Endothelial cell of umbilical vein (primary cell): Measurements from ENCODE around the gene SLC1A4. TPM values are rescaled to one million over a fixed set of nuclear protein-coding genes. Genes with fewer than 3 reads are reported as not detected.

ENCODE experiments used
- BruUV-seq: library from RNA; stranded (reverse); fragments of 400-500 nt; replicated peaks from 2 replicates; lab custom pipeline; 2021; lab: Mats Ljungman, UMichigan
- CTCF ChIA-PET: fragments of 300-600, 350-600 bp; sonication (Branson Sonifier 250); formaldehyde crosslinking; loops from one replicate; lab custom pipeline; 2021; ENCODE audit warnings: antibody characterized with exemption, inconsistent platforms; lab: Charles Lee
- POLR2A ChIA-PET: fragments of 300-600, 350-600 bp; sonication (Branson Sonifier 250); formaldehyde crosslinking; loops from one replicate; lab custom pipeline; 2021; ENCODE audit warnings: antibody characterized with exemption, inconsistent platforms; lab: Charles Lee
- DNase-seq: peaks from one replicate; pipeline ENCODE4 v3.0.0-alpha.2; 2011; ENCODE audit warnings: low read depth, low spot score
- FAIRE-seq: peaks from 2 replicates; lab custom pipeline; 2011; peaks lifted over from hg19 to GRCh38; lab: Jason Lieb, UNC
- H2AFZ ChIP-seq: 2 replicates; pipeline ENCODE4 v1.6.0; 2012; ENCODE audit warnings: low read depth, low read length, control low read depth, inconsistent platforms
- H3K27ac ChIP-seq: 2 replicates; pipeline ENCODE4 v1.5.1; 2011; ENCODE audit warnings: low read depth, mild to moderate bottlenecking, control low read depth, low read length, moderate library complexity; ENCODE audit not compliant: insufficient read depth
- H3K27me3 ChIP-seq, 2 experiments: 2 replicates each; pipeline versions ENCODE4 v1.6.0 to v1.6.1; 2011; ENCODE audit warnings: low read length in 2 of 2, mixed read lengths in 1 of 2; ENCODE audit not compliant: control insufficient read depth in 2 of 2, insufficient read depth in 2 of 2
- H3K36me3 ChIP-seq, 2 experiments: 2 replicates in 1 of 2; 3 replicates in 1 of 2; pipeline ENCODE4 v1.5.1; 2011; ENCODE audit warnings: low read length in 2 of 2, mild to moderate bottlenecking in 1 of 2, moderate library complexity in 1 of 2; ENCODE audit not compliant: control insufficient read depth in 2 of 2, insufficient read depth in 2 of 2; ENCODE audit errors: extremely low read depth in 1 of 2
- H3K4me1 ChIP-seq: 3 replicates; pipeline ENCODE4 v1.5.1; 2011; ENCODE audit warnings: mild to moderate bottlenecking, low read length; ENCODE audit not compliant: control insufficient read depth, insufficient read depth; ENCODE audit errors: extremely low read depth
- H3K4me2 ChIP-seq: 2 replicates; pipeline ENCODE4 v1.6.1; 2011; ENCODE audit warnings: low read length, control low read depth, mixed read lengths; ENCODE audit not compliant: insufficient read depth
- H3K4me3 ChIP-seq, 3 experiments: fragments of 200-600 bp in 1 of 3; sonication (generic), shearing (Covaris generic) in 1 of 3; replicated peaks in 1 of 3; 2 replicates each; pipeline ENCODE4 v1.5.1; 2011 to 2016; ENCODE audit warnings: control low read depth in 3 of 3, low read length in 3 of 3, mild to moderate bottlenecking in 2 of 3, inconsistent platforms in 1 of 3, low read depth in 1 of 3, moderate library complexity in 1 of 3; ENCODE audit not compliant: insufficient read depth in 1 of 3
- H3K79me2 ChIP-seq: 2 replicates; pipeline ENCODE4 v1.6.0; 2012; ENCODE audit warnings: low read length, inconsistent platforms; ENCODE audit not compliant: control insufficient read depth, insufficient read depth
- H3K9ac ChIP-seq: replicated peaks from 2 replicates; pipeline ENCODE3; 2011; ENCODE audit warnings: low read length, control low read depth; ENCODE audit not compliant: insufficient read depth; ENCODE audit errors: extremely low read depth
- H3K9me1 ChIP-seq: replicated peaks from 3 replicates; pipeline ENCODE4 v1.6.0; 2011; ENCODE audit warnings: mild to moderate bottlenecking, low read length; ENCODE audit not compliant: control insufficient read depth, insufficient read depth; ENCODE audit errors: extremely low read depth
- H3K9me3 ChIP-seq: replicated peaks from 2 replicates; pipeline ENCODE4 v1.5.1; 2012; ENCODE audit warnings: low read length, inconsistent platforms; ENCODE audit not compliant: control insufficient read depth, insufficient read depth
- H4K20me1 ChIP-seq: replicated peaks from 2 replicates; pipeline ENCODE3; 2011; ENCODE audit warnings: mild to moderate bottlenecking, low read length; ENCODE audit not compliant: control insufficient read depth, insufficient read depth; ENCODE audit errors: extremely low read depth
- CTCF ChIP-seq, 2 donors: IDR thresholded peaks; 1 replicate in 1 of 2; 2 replicates in 1 of 2; pipeline ENCODE4 v1.5.1; 2011; ENCODE audit warnings: low read length in 2 of 2, mild to moderate bottlenecking in 2 of 2, moderate library complexity in 2 of 2, control low read depth in 1 of 2, inconsistent platforms in 1 of 2, low read depth in 1 of 2; ENCODE audit not compliant: insufficient read depth in 1 of 2; ENCODE audit errors: extremely low read depth in 1 of 2
- EZH2 ChIP-seq: IDR thresholded peaks from 2 replicates; pipeline ENCODE4 v1.6.1; 2012; ENCODE audit warnings: borderline replicate concordance, low read depth, mild to moderate bottlenecking, moderate library complexity, low read length, inconsistent platforms; ENCODE audit not compliant: severe bottlenecking
- GATA2 ChIP-seq: IDR thresholded peaks from 2 replicates; pipeline ENCODE4 v1.7.0; 2011; ENCODE audit warnings: low read depth, mild to moderate bottlenecking, moderate library complexity, mixed read lengths, low read length; ENCODE audit not compliant: insufficient read length, insufficient read depth
- JUN ChIP-seq: IDR thresholded peaks from 2 replicates; pipeline ENCODE4 v1.6.1; 2011; ENCODE audit warnings: borderline replicate concordance, low read depth; ENCODE audit not compliant: insufficient read length, insufficient read depth
- MYC ChIP-seq: IDR thresholded peaks from one replicate; pipeline ENCODE4 v1.6.1; 2011; ENCODE audit warnings: mild to moderate bottlenecking, low read depth, low read length
- POLR2AphosphoS5 ChIP-seq: IDR thresholded peaks from 2 replicates; pipeline ENCODE4 v1.6.1; 2012; ENCODE audit warnings: low read depth, mild to moderate bottlenecking, control low read depth, low read length, moderate library complexity; ENCODE audit not compliant: insufficient read depth
- dilution Hi-C: fragments of 300-500 bp; cut with MboI; formaldehyde crosslinking; loops from one replicate; pipeline ENCODE4 v1.15.0; 2019; ENCODE audit warnings: low sequenced_read_pairs; ENCODE audit not compliant: extremely low pct_ligation_motif_present
- intact Hi-C: fragments of 100-400 bp; cut with micrococcal nuclease; formaldehyde crosslinking; loops from one replicate; pipeline ENCODE4 v1.10.0; 2022
- polyA plus RNA-seq, 4 experiments: library from polyadenylated mRNA; depleted of rRNA in 3 of 4; stranded (reverse) in 3 of 4; unstranded in 1 of 4; fragments of >200 nt; gene quantifications; 2 replicates each; pipeline versions ENCODE4 v1.2.1 to v1.2.3, GENCODE V29; 2011 to 2012; ENCODE audit warnings: missing spikeins in 1 of 4
- total RNA-seq: library from RNA; stranded (reverse); gene quantifications from 2 replicates; pipeline ENCODE4 v1.2.3, GENCODE V29; 2021

SLC1A4 gene
- total and polyA plus RNA-seq, 2 donors (not counting 3 experiments of a cell fraction or from before 2014, with no cell fraction given) = 9.9 to 13.9 TPM

- H3K4me3 ChIP-seq = peak overlapping the region; percentile 29 to 96 (median 74)
- TF ChIP-seq EZH2 (no peak), GATA2 (no peak), POLR2AphosphoS5 (no peak), MYC (no peak), CTCF (IDR thresholded peaks at IDR 0.05; ENCODE audit: extremely low read depth in 1 of 2, insufficient read depth in 1 of 2, low read depth in 1 of 2, low read length in 2 of 2) (no peak), JUN (no peak)
- peaks cover 2% of the 10 kb centered on the region for H3K9me1 ChIP-seq
- H3K36me3 ChIP-seq = no peaks in the 10 kb centered on the region
- ChIA-PET POLR2A (interaction anchor here (0.6 to 1.5 kb wide), 8 partner anchors 9 to 1929 kb away, joined by 3 to 9 read pairs (median 4); partner anchors contain the start of gene RAB1A), CTCF (interaction anchor here (0.7 to 2.7 kb wide), 14 partner anchors 9 to 725 kb away, joined by 3 to 12 read pairs (median 3); partner anchors contain the start of genes AFTPH and SLC1A4)
- H3K9me3 ChIP-seq = no peaks in the 10 kb centered on the region
- H3K79me2 ChIP-seq = peaks cover 20% of the 10 kb centered on the region
- no peak overlapping the region for H3K27ac ChIP-seq
- no peak for FAIRE-seq
- H4K20me1 ChIP-seq = no peaks in the 10 kb centered on the region
- dilution Hi-C loops = no loop called here
- intact Hi-C loops = loop anchor here (1.0 to 5.0 kb wide), 3 partner anchors 12 to 377 kb away; partner anchors contain the start of genes ACTR2 and SPRED2
- H3K9ac ChIP-seq = no peak overlapping the region
- peaks cover 33% of the 10 kb centered on the region for H3K4me1 ChIP-seq
- no peak for DNase-seq
- H3K27me3 ChIP-seq = no peaks in the 10 kb centered on the region
- no TSS peak for BruUV-seq
- peak overlapping the region; percentile 12 for H2AFZ ChIP-seq
- H3K4me2 ChIP-seq = peak overlapping the region; percentile 60
These were observed 66.4 kb downstream of the SLC1A4 start for GRCh38 chr2:65055422-65056214.
